ENCODE data around the gene TMA7B.

The TMA7B gene

DNA sequence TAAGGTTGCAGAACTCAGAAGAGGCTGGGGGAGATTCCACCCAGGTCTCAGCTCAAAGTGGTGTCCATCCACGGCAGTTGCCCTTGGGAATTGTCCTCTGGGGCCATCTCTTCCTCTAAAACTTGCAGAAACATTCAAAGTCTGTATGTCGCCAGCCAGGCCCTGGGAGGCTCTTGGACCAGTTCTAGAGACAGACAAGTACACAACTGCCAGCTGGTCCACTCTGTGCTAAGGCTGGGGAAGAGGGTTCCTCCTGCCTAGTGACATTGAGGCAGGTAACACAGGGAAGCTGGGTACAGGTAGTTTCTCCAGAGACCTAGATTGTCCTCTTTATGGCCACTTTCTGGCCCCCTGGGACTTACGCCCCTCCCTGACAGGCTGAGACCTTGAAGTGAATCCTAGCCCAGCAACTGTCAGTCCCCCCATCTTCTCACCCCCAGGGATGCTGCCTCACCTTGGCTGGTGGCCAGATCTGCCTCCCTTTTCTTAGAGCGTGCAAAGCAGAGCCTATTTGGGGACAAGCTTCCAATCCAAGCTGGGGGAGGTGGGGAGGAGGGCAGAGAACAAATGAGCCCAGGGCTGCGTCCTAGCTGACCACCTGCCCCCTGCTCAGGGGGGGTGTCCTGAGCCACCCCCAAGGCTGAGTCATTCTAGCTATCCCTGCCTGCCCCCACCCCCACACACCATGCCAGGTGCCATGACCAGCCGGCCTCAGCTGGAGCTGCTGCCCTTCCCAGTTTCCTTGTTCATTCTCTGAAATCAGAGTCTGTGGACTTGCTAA, 42.9 kb downstream of the TMA7B start:
- no peak for DNase-seq (ENCODE audit: low read depth)

DNA sequence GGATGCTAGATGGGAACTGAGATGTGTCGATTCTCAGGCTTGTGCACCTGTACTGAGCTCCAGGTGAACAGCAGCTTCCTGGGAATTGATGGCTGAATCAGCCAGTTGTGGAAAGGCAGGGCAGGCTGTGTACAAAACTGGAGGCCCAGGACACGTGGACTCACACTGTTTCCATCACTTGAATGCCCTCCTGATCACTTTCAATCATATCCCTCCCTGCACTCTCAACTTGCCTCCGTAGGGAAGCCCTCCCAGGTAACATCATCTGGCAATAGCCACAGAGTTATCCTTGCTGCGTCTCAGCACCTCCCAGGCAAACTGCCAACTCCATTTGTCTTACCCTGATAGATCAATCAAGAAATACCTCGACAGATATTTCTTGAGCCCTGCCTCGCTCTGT, 44.6 kb downstream of the TMA7B start:
- no peak for DNase-seq (ENCODE audit: low read depth)

DNA sequence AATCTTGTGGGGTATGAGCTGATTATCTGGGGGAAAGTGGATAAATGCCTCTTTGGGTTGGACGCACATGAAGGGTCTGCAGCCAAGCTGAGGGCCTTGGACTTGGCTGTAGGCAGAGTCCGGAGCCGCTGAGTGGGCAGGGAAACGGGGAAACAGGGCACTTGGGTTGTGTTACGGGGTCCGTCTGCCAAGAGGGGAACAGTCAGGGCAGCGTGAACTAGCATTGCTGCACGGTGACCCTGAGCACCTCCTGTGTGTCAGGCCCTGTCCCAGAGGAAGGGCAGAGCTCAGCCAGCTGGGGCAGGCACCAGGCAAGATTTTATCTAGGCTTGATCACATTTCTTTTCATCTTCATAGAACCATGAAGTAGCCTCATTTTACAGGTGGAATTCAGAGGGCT, 46.4 kb downstream of the TMA7B start:
- DNase-seq (ENCODE audit: low read depth): no peak

DNA sequence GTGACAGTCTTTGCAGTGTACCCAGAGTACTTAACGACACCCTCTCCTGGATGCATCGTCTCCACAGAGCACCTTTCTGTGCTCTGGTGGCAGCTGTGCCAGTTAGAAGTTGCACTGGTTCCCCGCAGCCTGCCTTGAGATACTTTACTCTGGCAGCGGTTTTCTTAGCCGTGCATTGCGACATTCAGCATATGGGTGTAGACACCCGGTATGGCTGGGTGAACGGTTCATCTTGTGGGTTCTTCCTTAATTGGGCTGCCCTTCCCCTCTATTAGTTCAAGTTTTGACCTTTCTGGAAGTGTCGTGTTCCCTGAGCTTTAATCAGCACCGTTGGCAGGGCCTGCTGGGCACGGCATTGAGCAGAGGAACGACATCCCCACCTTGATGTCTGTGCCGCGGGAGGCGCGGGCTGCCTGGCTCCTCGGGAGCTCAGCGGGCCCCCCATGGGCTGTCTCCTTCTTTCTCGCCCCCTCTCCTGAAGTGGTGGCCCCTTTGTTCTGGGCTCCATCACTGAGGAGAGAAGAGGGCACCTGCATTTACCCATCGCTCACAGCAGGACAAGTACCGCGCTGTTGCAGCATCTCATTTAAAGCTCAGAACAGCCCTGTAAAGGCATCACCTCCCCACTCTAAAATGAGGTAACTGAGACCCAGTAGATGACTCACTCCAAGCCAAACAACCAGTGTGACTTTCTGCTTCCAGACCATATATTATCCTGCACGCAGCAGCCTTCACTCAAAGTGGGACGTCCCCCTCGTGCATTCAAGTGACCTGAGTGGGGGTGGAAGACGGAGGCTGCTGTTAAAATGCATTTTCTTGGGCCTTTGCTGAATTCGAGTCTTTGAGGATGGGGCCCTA, 47.9 kb downstream of the TMA7B start:
- no peak for DNase-seq (ENCODE audit: low read depth)

DNA sequence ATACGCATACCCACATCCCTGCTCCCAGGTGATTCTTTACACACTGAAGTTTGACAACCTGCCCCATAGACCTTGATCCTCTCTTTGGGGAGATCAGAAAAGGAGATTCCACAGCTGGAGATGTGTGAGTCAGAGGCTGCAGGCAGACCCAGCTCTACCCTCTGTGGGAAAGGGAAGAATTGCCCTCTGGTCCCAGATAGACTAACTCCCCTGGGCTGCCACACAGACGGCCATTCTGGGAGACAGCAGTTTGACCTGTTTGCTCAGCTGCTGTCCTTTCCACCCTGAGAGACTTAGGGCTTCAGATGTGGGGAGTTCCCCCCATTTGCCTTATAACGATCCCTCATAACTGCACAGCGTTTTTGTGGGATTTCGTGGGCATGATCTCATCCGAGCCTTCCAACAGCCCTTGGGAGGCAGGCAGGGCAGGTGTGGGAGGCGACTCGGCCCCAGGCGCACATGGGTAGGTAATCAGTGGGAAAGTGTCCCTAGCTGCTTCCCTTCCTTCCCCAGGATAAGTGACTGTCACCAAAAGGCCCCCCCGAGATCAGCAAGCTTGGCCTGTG, 48.6 kb downstream of the TMA7B start:
- DNase-seq (ENCODE audit: low read depth): no peak

DNA sequence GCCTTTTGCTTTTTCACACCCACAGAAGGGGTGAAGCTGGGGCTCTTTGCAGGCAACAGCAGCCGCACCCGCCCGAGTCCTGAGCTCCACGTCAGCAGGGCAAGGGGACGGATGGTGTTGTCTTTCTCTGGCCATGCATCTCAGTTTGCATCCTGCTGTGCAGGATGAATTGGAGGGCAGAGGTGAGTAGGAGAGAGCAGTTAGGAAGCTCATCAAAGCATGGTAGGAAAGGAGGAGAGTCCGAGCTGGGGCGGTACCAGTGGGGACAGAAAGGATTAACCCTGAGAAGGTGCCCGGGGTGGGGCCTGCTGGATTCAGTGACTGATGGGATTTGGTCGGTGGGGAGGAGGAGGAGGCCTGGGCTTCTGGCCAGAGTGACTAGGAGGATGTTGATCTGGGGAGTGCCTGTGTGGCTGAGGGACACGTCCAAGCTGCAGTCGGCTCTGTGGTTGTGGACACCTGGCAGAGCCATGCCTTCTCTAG, 49.1 kb downstream of the TMA7B start:
- DNase-seq (ENCODE audit: low read depth): no peak

DNA sequence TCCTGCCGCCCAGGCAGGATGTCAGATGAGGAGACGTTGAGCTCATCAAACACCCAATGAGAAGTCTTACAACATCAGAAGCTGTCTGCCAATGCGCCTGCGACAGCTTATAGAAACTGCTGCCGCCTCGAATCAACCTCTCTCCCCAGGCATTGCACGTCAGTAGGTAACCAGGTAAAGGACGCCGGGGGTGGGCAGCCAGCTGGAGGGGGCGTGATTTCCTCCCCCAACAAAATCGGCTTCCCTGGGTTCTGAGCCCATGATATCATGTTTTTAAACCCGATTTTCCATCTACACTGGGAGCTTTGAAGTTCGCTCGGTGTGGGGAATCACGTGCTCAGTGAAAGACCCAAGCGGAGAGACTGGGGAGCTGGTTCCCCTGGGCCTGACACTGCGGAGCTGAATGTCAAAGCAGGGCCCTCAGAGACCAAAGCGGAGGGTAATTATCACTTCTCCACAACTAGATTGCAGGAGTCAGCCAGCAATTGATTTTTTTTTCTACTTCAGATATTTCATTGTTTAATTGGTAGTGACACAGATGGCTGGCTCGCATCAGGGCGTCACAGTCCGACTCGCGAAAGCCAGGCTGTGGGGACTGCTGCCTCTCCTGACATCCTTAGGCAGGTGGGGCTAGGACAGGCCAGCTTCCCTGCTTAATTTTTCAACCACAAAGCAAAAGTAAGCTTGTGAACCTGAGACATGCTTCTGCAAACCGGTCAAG, 49.9 kb downstream of the TMA7B start:
- DNase-seq (ENCODE audit: low read depth): no peak

DNA sequence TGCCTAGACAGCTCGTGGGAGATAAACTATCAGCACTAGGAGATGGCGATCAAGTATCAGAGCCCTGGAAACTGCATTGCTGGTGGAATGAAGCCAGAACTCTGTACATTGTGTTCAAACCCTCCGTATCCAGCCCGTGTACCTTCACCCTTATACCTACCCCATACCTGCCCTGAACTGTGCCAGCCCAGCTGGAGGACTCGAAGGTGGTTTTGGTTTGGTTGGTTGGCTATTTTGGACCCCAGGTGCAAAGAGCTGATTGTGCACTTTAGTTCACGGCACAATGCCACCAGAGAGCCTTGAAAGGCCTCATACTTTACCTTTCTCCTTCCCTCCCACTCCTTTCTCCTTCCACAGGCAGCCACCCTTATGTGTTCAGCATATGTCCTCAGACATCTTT, 50.5 kb downstream of the TMA7B start:
- no peak for DNase-seq (ENCODE audit: low read depth)

Measured in HS-27A (cell line).